ENCODE data around the gene OR2T35. TPM values are rescaled to one million over a fixed set of nuclear protein-coding genes. Genes with fewer than 3 reads are reported as not detected.

OR2T35 gene
- total RNA-seq, 4 donors from 2014 or later = not detected

- no peak for TF ChIP-seq CTCF (IDR thresholded peaks at IDR 0.05)
- TF ChIP-seq POLR2A (IDR thresholded peaks at IDR 0.05) = no peak
- no peak for TF ChIP-seq EP300 (IDR thresholded peaks at IDR 0.05)
- H3K27me3 ChIP-seq = no peaks in the 10 kb centered on the region
Observed at GRCh38 chr1:248631354-248632008, 13.6 kb downstream of the OR2T35 start.

GRCh38 chr1:248630551-248630950 lies 14.5 kb downstream of the OR2T35 start:
- 77 to 83% methylated on average over 2 of the region's 2 CpGs for WGBS, 2 donors
- no peak for TF ChIP-seq EP300 (IDR thresholded peaks at IDR 0.05)
- TF ChIP-seq CTCF (IDR thresholded peaks at IDR 0.05) = no peak
- TF ChIP-seq POLR2A (IDR thresholded peaks at IDR 0.05) = no peak
- H3K4me1 ChIP-seq = no peaks in the 10 kb centered on the region

More at GRCh38 chr1:248631354-248632008, 13.6 kb downstream of the OR2T35 start:
- H3K9me3 ChIP-seq = no peaks in the 10 kb centered on the region
- H3K4me3 ChIP-seq = no peak overlapping the region
- H3K4me1 ChIP-seq = no peaks in the 10 kb centered on the region
- no peak for DNase-seq (ENCODE audit: low spot score in 2 of 2)
- no peak overlapping the region for H3K27ac ChIP-seq
- WGBS, 2 donors = 71 to 73% methylated on average over 7 of the region's 7 CpGs
- H3K36me3 ChIP-seq = no peaks in the 10 kb centered on the region

GRCh38 chr1:248627971-248628844 lies 16.9 kb downstream of the OR2T35 start:
- Histone ChIP-seq H3K36me3 (no peaks in the 10 kb centered on the region), H3K4me1 (no peaks in the 10 kb centered on the region), H3K4me3 (no peak overlapping the region), H3K27me3 (no peaks in the 10 kb centered on the region), H3K27ac (no peak overlapping the region), H3K9me3 (no peaks in the 10 kb centered on the region)
- WGBS, 2 donors = 82 to 85% methylated on average over 9 of the region's 9 CpGs
- DNase-seq (ENCODE audit: low spot score in 2 of 2) = no peak
- no peak for TF ChIP-seq CTCF (IDR thresholded peaks at IDR 0.05)
- TF ChIP-seq POLR2A (IDR thresholded peaks at IDR 0.05) = no peak
- TF ChIP-seq EP300 (IDR thresholded peaks at IDR 0.05) = no peak

More at GRCh38 chr1:248630551-248630950, 14.5 kb downstream of the OR2T35 start:
- Histone ChIP-seq H3K27me3 (no peaks in the 10 kb centered on the region), H3K9me3 (no peaks in the 10 kb centered on the region), H3K36me3 (no peaks in the 10 kb centered on the region), H3K27ac (no peak overlapping the region), H3K4me3 (no peak overlapping the region)
- no peak for DNase-seq (ENCODE audit: low spot score in 2 of 2)

GRCh38 chr1:248625971-248626370 lies 19.1 kb downstream of the OR2T35 start:
- H3K4me3 ChIP-seq = no peak overlapping the region
- TF ChIP-seq POLR2A (IDR thresholded peaks at IDR 0.05) = no peak
- no peak for TF ChIP-seq CTCF (IDR thresholded peaks at IDR 0.05)
- TF ChIP-seq EP300 (IDR thresholded peaks at IDR 0.05) = no peak
- no peaks in the 10 kb centered on the region for H3K27me3 ChIP-seq
- no peaks in the 10 kb centered on the region for H3K4me1 ChIP-seq
- H3K9me3 ChIP-seq = no peaks in the 10 kb centered on the region
- WGBS, 2 donors = 78 to 84% methylated on average over 5 of the region's 5 CpGs
- no peak for DNase-seq (ENCODE audit: low spot score in 2 of 2)
- H3K27ac ChIP-seq = no peak overlapping the region
- no peaks in the 10 kb centered on the region for H3K36me3 ChIP-seq

GRCh38 chr1:248625166-248625565 lies 19.9 kb downstream of the OR2T35 start:
- TF ChIP-seq EP300 (IDR thresholded peaks at IDR 0.05) (no peak), POLR2A (IDR thresholded peaks at IDR 0.05) (no peak), CTCF (IDR thresholded peaks at IDR 0.05) (no peak)
- Histone ChIP-seq H3K36me3 (no peaks in the 10 kb centered on the region), H3K27me3 (no peaks in the 10 kb centered on the region), H3K4me3 (no peak overlapping the region), H3K9me3 (no peaks in the 10 kb centered on the region), H3K27ac (no peak overlapping the region), H3K4me1 (no peaks in the 10 kb centered on the region)
- no peak for DNase-seq (ENCODE audit: low spot score in 2 of 2)
- whole genome bisulfite sequencing, 2 donors = 68 to 70% methylated on average over 4 of the region's 4 CpGs
